Smooth muscle cell (in vitro differentiated cells): ENCODE results near the gene SNX6. TPM values are rescaled to one million over a fixed set of nuclear protein-coding genes. Genes with fewer than 3 reads are reported as not detected.

ENCODE experiments used
- DNase-seq: peaks from one replicate; lab custom pipeline; 2025; ENCODE audit not compliant: unreplicated experiment; lab: John Stamatoyannopoulos, UW
- H2AFZ ChIP-seq: fragments of 200-600 bp; sonication (generic); 2 replicates; pipeline ENCODE4 v1.6.0; 2016; ENCODE audit warnings: antibody characterized with exemption, low read depth, mild to moderate bottlenecking
- H3F3A ChIP-seq: fragments of 200-600 bp; sonication (generic); 2 replicates; pipeline ENCODE4 v1.6.0; 2017; ENCODE audit warnings: antibody characterized with exemption, low read depth
- H3K27ac ChIP-seq: fragments of 200-600 bp; sonication (generic); 2 replicates; pipeline ENCODE4 v1.5.1; 2016; ENCODE audit warnings: low read depth, mild to moderate bottlenecking
- H3K27me3 ChIP-seq: fragments of 200-600 bp; sonication (generic); 2 replicates; pipeline ENCODE4 v1.6.1; 2016; ENCODE audit warnings: low read depth, mild to moderate bottlenecking
- H3K36me3 ChIP-seq: fragments of 200-600 bp; sonication (generic); 2 replicates; pipeline ENCODE4 v1.5.1; 2016; ENCODE audit warnings: low read depth
- H3K4me1 ChIP-seq: fragments of 200-600 bp; sonication (generic); 2 replicates; pipeline ENCODE4 v1.5.1; 2016; ENCODE audit warnings: low read depth
- H3K4me2 ChIP-seq: fragments of 200-600 bp; sonication (generic); 2 replicates; pipeline ENCODE4 v1.6.0; 2016; ENCODE audit warnings: mild to moderate bottlenecking
- H3K4me3 ChIP-seq: fragments of 200-600 bp; sonication (generic); 2 replicates; pipeline ENCODE4 v1.5.1; 2016; ENCODE audit warnings: mild to moderate bottlenecking
- H3K79me2 ChIP-seq: fragments of 200-600 bp; sonication (generic); 2 replicates; pipeline ENCODE4 v1.6.0; 2016; ENCODE audit warnings: low read depth, mild to moderate bottlenecking
- H3K9ac ChIP-seq: fragments of 200-600 bp; sonication (generic); 2 replicates; pipeline ENCODE4 v1.6.0; 2016; ENCODE audit warnings: low read depth
- H3K9me3 ChIP-seq: fragments of 200-600 bp; sonication (generic); replicated peaks from 2 replicates; pipeline ENCODE4 v1.5.1; 2016; ENCODE audit warnings: low read depth
- H4K20me1 ChIP-seq: fragments of 200-600 bp; sonication (generic); 2 replicates; pipeline ENCODE4 v1.6.0; 2016; ENCODE audit warnings: low read depth
- CTCF ChIP-seq: fragments of 200-600 bp; sonication (generic); IDR thresholded peaks from 2 replicates; pipeline ENCODE4 v1.5.1; 2017; ENCODE audit warnings: borderline replicate concordance, mild to moderate bottlenecking, antibody characterized with exemption; ENCODE audit not compliant: insufficient read depth, poor library complexity, severe bottlenecking
- WGBS: methylation state at CpG from one replicate; pipeline ENCODE4 v1.1.7; 2016; ENCODE audit warnings: low lambda C conversion rate; 5-methylcytosine and 5-hydroxymethylcytosine counted together
- polyA plus RNA-seq: library from polyadenylated mRNA; unstranded; fragments of >200 nt; fragmentation: Nextera tagmentation; extraction: Ambion mirVana; gene quantifications from 2 replicates; pipeline ENCODE4 v1.2.1, GENCODE V29; 2016
- total RNA-seq: library from RNA; depleted of rRNA; stranded (reverse); fragments of >200 nt; gene quantifications from 2 replicates; pipeline ENCODE4 v1.2.3, GENCODE V29; 2014

Gene SNX6
- total and polyA plus RNA-seq, 2 experiments from 2014 or later: 55.7 to 192 TPM

- H3K9me3 ChIP-seq: no peaks in the 10 kb centered on the region
- no peaks in the 10 kb centered on the region for H3K4me1 ChIP-seq
- no peak for TF ChIP-seq CTCF
- no peaks in the 10 kb centered on the region for H4K20me1 ChIP-seq
- H2AFZ ChIP-seq: no peak overlapping the region
- no peaks in the 10 kb centered on the region for H3K79me2 ChIP-seq
- peaks cover 26% of the 10 kb centered on the region for H3K36me3 ChIP-seq
- DNase-seq: no peak
- 95% methylated on average over 3 of the region's 3 CpGs for WGBS
- H3K27ac ChIP-seq: no peak overlapping the region
- H3F3A ChIP-seq: no peaks in the 10 kb centered on the region
- H3K4me2 ChIP-seq: no peak overlapping the region
- H3K4me3 ChIP-seq: no peak overlapping the region
- no peak overlapping the region for H3K9ac ChIP-seq
- H3K27me3 ChIP-seq: no peaks in the 10 kb centered on the region
Observed at GRCh38 chr14:34596891-34597290, 33.1 kb downstream of the SNX6 start.

- H3K4me3 ChIP-seq: no peak overlapping the region
- no peak for DNase-seq
- TF ChIP-seq CTCF: no peak
- no peak overlapping the region for H2AFZ ChIP-seq
- H3K79me2 ChIP-seq: no peaks in the 10 kb centered on the region
- H3K27me3 ChIP-seq: no peaks in the 10 kb centered on the region
- H3K4me2 ChIP-seq: no peak overlapping the region
- 97% methylated on average over 11 of the region's 11 CpGs for WGBS
- no peaks in the 10 kb centered on the region for H3F3A ChIP-seq
- H3K36me3 ChIP-seq: peaks cover 21% of the 10 kb centered on the region
- no peaks in the 10 kb centered on the region for H3K4me1 ChIP-seq
- H4K20me1 ChIP-seq: no peaks in the 10 kb centered on the region
- no peak overlapping the region for H3K27ac ChIP-seq
- no peak overlapping the region for H3K9ac ChIP-seq
- no peaks in the 10 kb centered on the region for H3K9me3 ChIP-seq
Observed at GRCh38 chr14:34593740-34594375, 36.1 kb downstream of the SNX6 start.

- TF ChIP-seq CTCF: no peak
- 96% methylated on average over 5 of the region's 5 CpGs for WGBS
- H3F3A ChIP-seq: no peaks in the 10 kb centered on the region
- H3K27me3 ChIP-seq: no peaks in the 10 kb centered on the region
- H3K36me3 ChIP-seq: peaks cover 24% of the 10 kb centered on the region
- no peak overlapping the region for H3K9ac ChIP-seq
- H3K9me3 ChIP-seq: no peaks in the 10 kb centered on the region
- no peak for DNase-seq
- H4K20me1 ChIP-seq: no peaks in the 10 kb centered on the region
- no peaks in the 10 kb centered on the region for H3K79me2 ChIP-seq
- no peak overlapping the region for H3K4me2 ChIP-seq
- no peak overlapping the region for H3K4me3 ChIP-seq
- H3K4me1 ChIP-seq: no peaks in the 10 kb centered on the region
- no peak overlapping the region for H3K27ac ChIP-seq
- no peak overlapping the region for H2AFZ ChIP-seq
Observed at GRCh38 chr14:34592623-34593022, 37.3 kb downstream of the SNX6 start.

- Histone ChIP-seq H3K27me3 (no peaks in the 10 kb centered on the region), H3K27ac (no peak overlapping the region), H3K36me3 (peaks cover 19% of the 10 kb centered on the region), H3K79me2 (no peaks in the 10 kb centered on the region), H2AFZ (no peak overlapping the region), H3K4me1 (no peaks in the 10 kb centered on the region), H3F3A (no peaks in the 10 kb centered on the region), H3K9ac (no peak overlapping the region), H3K9me3 (no peaks in the 10 kb centered on the region), H3K4me3 (no peak overlapping the region), H4K20me1 (peaks cover 3% of the 10 kb centered on the region), H3K4me2 (no peak overlapping the region)
- no peak for TF ChIP-seq CTCF
- WGBS: 92% methylated on average over 6 of the region's 6 CpGs
- DNase-seq: no peak
Observed at GRCh38 chr14:34583525-34583924, 46.4 kb downstream of the SNX6 start.
